CD4-positive, alpha-beta T cell treated with Interleukin-4 for 1 hour (primary cell): ENCODE results near the gene UQCR11.
A peak's percentile ranks its signal among the peaks of the same experiment; 100 is the strongest.

Experiments used
- DNase-seq, 2 donors: peaks; one replicate each; pipeline ENCODE4 v3.0.0-alpha.2; 2020 to 2022

The UQCR11 gene

DNA sequence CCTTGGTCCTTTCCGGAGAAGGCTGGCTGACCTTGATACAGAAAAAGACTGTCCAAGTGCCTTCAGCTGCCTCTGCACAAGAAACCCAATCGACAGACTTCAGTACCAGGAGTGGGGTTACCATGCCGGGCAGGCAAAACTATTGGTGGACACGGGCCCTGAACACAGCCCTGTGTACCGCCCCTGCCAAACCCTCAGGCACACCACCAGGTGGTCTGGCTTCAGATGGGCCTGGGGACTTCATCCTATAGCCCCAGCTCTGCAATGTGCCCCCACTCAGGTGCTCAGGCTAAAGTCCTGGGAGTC, 29.6 kb upstream of the UQCR11 start:
- DNase-seq: no peak

DNA sequence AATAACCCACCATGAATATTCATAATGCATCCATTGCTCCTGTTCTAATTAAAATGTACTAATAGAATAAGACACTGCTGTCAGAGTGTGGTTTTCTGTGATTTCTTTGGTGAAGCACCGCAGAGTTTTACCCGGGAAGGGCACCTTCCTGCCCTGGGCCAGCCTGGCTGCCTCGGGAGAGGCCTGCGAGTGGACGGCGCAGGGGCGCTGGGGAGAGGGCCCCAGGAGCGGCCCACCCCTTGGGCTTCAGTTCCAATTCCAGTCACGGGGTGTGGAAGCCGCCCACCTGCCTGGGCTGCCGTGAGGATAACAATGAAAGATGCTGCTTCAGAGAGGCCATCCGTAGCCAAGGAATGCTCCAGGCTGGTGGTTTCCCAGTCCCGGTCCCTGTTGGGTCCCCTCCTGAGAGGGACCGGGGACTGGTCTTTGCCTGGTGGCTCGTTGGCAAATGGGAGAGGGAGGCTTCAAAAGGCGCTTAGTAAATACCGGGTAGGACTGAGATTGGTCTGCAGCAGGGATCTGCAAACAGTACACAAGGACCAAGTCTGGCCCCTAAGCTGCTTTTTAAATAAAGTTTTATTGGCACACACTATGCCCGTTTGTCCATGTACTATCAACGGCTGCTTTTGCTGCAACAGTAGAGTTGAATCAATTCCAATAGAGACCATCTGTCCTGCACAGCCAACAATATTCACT, 29.1 kb upstream of the UQCR11 start:
- DNase-seq: no peak

DNA sequence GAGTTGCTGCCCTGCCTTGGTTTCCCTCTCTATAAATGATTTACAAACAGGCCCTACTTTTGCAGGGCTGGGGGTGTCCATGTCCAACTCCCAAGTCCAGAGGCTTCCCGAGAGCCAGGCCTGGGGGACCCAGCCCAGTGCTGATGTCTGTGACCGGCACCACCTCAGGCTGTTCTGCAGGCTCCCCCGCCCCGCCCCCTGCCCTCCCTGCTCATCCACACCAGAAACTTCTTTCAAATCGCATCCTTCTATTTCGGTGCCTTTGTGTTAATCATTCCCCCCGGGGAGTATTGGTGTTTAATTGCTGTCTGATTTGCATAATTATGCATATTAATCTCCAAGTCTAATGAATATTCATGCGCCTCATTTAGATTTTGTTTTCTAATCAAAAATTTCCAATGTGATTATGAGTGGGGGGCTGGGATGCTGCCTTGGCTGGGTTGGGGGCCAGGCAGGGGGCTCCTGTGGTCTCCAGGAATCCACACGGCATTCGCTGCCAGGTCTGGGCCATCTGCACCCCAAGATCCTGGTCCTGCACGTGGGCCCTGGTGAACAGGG, 28.1 kb upstream of the UQCR11 start:
- no peak for DNase-seq

DNA sequence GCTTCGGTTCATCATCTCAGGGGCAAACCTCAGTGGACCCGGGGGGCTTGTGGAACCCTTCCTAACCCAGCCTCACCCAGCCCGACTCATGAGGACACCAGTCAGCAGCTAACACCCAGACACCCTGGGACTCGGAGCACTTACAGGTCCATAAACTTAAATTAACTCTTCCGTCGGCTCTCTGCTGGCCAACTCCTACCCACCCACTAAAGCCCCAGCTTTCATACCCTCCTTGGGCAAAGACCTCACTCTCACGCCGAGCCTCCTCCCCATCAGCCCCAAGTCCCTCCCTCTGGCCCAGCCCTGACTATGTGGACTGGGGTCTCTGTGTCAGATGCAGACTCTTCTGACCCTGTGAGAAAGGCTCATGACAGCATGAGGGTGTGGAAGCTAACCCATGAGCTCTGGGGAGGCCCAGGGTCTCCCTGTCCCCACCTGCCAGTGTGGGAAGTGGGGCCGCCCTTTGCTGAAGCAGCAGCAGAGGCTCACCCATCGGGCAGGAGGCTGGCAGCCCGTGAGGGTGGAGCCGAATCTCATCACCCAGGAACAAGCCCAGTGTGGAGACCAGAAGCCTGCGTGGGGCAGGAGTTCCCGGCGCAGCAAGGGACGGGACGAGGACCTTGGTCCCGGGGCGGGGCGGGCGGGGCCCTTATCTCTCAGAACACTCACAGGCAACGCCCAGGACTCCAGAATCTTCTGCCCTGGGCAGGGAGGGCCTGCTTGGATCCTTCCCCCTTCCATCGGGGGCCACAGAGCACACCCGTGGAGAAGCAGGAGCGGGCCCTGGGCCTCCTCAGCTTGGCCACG, 27.4 kb upstream of the UQCR11 start:
- no peak for DNase-seq

DNA sequence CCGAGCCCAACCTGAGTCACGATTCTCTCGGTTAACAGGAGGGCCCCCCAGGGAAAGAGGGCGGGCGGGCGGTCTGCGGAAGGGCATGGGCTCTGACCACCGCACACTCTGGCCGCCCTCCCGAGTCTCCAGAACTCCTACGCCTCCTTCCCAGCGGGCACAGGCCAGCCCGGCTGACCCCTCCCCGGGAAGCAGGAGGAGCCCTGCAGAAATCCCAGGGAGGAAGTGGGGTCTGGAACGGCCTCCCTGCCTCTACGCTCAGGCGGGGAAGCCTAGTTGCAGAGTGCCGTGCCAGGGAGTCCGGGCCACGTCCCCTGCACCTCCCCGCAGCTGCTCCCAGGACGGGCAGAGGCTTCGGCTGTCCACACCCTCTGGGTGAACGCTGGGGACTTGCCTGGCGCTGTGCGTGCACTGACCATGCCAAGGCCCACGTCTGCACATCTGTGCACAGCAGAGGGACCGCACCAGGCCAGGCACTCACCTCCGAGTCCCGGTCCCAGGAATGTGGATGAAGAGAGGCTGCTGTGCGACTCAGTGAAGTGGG, 26.4 kb upstream of the UQCR11 start:
- no peak for DNase-seq

DNA sequence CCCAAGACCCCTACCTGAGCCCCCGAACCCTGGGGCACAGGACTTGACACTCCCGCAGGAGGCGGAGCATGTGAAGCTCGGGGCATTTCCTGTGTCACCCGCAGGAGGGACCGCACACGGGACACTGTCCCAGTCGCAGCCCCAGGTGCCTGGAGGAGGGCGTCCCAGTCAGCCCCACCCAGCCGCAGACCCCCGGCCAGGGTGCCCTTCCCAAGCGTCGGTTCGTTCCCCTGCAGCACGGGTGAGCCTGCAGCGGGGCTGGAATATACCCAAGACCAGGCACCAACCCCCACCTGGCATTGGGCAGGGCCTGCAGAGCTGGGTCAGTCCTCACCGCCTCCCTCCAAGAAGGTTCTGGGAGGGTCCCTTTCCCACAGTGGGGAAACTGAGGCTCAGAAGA, 25.5 kb upstream of the UQCR11 start:
- no peak for DNase-seq

DNA sequence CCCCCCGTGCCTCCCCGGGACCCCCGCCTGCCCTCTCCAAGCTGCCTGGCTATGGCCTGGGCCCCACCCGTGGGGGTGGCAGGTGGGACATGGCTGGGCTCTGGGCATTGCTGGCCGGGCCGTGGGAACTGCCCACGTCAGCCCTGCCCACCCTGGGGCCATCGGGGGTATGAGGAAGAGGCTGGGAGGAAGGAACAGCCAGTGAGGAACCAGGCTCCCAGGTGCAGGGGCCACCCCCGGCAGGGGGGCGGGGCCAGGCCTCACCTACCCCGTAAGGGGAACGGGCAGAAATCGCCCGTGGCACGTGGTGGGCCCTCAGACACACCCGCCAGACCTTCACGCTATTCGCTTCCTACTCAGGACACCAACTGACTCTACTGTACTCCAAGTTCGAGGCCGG, 24.8 kb upstream of the UQCR11 start:
- DNase-seq: no peak

DNA sequence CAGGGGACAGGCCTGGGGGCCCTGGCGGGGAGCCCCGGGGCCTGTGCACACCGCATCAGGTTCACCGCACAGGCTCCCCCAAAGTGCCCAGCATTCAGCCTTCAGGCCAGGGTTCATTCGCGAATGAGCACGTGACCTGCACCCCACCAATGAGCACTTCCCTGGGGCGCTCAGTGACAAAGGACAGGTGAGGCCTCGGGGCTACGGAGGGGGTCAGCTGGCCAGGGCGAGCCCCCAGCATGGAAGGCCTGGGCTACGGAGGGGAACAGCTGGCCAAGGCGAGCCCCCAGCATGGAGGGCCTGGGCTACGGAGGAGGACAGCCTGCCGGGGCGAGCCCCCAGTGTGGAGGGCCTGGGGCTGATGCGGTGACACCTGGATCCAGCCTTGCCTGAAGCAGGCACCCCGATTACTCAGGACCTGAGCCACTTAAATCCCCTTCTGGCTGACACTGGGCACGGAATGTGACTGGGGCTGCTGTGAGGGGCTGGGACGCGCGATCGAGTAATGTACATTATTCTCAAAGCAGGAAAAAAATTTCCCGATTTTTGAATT, 24.1 kb upstream of the UQCR11 start:
- no peak for DNase-seq

DNA sequence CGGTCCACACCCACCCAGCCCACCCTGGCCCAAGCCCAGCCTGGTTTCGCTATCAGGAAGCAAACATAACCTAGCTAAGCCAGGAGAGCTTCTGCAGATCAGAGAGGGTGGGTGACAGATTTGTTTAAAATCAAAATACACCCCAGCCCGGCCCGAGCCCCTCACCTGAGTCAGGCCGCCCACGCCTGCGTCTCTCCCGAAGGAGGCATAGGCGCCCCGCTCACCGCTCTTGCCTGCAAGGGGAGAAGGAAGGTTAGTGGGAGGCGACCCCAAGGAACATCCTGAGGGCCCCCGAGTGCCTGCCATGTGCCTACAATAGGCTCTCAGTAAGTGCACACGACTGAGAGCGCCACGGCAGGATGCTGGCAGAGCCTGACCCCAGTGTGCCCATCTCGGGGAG, 21.9 kb upstream of the UQCR11 start:
- no peak for DNase-seq

DNA sequence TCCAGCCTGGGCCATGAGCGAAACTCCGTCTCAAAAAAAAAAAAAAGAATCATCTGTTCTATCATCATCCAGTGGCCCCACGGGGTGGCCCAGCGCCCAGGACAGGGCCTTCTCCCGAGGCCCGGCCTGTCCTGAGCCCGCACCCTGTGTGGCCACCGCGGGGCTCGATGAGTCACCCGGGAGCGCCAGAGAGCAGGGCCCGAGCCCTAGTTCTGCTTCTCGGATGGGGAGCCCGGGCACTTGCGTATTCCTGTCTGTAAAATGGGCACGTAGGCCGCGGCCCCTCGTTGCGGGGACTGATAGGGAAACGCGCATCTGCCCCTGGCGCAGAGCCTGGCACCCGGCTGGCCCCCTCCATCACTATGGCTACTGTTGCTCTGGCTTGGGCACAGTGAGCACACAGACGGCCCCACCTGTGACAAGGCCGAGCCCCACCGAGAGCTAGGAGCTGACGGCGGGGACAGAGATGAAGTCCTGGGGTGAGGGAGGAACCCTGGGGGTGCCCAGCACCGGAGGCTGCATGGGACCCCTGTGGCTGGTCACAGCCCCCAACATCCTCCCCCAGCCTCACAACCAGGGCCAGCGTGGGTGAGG, 21.3 kb upstream of the UQCR11 start:
- DNase-seq: no peak

DNA sequence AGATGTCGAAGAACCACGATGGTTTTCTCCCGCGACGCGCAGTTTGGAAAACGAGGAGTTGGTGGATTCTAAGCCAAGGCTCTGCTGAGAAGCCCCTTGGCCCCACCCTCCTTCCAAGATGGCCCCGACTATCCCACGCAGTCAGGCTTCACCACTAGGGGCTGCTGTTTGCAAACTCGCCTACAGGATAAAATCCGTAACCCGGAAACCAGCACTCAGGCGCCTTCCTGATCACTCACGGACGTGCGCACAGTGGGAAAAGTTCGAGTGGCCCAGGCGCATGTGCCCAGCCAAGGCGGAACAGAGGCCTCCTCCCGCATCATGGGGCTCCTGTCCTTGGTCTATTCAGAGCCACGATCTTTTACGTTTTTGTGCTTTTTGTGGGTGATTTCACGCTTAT, 19.2 kb upstream of the UQCR11 start:
- DNase-seq: peak; percentile 50 to 57

DNA sequence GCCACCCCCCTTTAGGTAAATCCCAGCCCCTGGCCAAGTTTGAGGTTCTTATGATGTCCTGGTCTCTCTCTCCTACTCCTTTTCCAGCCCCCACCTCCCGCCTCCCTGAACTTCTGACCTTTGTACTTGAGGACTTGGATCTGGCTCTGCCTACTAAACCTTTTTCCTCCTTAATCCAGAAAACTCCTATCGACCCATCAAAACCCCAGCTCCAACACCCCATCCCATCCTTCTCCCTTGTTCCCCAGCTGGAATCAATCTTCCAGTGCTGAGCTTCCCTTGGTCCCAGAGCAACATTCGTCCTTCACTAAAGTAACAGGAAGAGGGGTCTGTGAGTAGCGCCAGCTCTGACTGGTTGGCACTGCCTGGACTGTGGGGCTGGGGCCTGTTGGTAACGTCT, 17.3 kb upstream of the UQCR11 start:
- DNase-seq: no peak

DNA sequence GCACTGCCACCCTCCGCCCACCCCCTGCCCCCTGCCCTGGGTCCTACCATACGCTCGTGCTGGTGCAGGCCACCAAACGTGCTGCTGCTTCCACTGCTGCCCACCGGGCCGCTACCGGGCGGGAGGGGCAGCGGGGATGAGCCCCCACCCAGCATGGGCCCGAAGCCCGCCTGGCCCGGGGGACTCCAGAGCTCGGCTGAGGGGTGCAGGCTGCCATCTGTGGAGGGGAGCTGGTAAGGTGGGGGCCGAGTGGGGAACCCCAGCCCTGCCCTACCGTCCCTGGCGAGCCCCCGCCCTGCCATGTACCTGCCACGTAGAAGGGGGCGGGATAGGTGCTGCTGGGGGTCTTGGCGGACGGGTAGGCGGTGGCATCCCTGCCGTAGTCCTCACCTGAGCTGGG, 16.7 kb upstream of the UQCR11 start:
- no peak for DNase-seq

DNA sequence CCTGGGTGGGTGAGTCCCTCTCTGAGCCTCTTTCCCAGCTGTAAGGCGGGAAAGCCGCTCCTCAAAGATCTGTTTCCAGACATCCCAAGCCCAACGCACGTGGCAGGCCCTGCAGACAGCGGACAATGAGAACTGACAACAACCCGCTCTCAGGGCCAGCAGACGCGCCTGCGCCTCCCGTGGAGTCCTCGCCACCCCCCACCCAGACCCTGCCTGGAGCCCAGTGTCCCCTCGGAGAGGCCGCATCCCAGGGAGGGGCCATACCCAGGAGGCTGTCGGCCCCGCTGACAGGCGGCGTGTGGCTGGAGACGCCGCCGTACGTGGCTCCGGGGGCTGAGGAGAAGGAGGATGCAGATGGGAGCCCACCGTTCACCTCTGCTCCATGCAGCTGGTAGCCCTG, 16.3 kb upstream of the UQCR11 start:
- DNase-seq: no peak

DNA sequence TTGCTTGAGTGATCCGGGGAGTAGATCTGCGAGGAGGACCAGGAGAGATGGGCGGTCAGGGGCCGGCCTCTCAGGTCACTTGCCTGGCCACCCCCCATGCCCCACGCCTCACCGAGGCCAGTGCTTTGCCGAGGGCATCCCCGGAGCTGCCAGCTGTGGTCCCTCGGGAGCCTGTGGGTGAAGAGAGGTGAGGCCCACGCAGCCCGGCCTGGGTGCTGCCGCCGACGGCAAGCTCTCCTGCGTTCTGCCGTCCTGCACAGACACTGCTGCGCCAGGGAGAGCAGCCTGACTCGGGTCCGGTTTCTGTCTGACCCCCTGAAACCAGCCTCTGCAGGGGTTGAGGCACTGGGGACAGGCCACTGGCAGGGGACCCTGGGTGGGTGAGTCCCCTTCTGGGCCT, 15.8 kb upstream of the UQCR11 start:
- no peak for DNase-seq

DNA sequence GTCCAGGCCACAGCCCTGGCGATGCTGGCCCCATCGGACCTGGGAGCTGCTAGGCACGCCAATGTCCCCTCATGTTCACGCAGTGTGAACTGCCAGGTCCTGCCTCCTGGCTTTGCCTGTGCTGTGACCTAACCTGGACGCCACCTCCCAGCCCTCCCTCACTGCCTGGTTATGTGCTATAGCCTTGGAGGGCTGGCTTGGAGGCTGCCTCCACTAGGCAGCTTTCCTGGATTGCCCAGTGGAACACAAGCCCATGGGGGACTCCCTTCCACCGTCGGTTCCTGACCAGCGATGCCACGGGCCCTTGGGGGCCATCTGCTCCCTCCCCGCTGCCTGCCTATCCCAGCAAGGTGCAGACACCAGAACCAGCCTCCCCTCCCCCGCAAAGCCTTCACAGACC, 15.2 kb upstream of the UQCR11 start:
- DNase-seq: no peak

DNA sequence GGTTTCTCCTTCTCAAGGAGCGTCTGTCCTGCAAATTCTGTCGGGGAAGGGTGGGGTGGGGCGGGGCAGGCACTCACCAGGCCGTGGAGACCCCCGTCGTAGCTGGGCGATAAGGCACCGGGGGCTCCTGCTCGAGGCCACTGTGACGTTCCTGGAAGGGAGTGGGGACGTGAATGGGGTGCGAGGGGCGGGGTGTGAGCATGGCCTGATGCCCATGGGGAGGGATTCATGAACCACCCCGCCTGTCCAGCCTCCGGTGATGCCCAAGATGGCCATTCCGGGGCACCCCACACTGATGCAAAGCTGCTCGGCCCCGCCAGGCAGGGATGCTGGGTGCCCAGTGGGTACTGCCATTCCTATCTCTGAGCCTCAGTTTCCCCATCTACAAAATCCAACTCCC, 14.4 kb upstream of the UQCR11 start:
- no peak for DNase-seq

DNA sequence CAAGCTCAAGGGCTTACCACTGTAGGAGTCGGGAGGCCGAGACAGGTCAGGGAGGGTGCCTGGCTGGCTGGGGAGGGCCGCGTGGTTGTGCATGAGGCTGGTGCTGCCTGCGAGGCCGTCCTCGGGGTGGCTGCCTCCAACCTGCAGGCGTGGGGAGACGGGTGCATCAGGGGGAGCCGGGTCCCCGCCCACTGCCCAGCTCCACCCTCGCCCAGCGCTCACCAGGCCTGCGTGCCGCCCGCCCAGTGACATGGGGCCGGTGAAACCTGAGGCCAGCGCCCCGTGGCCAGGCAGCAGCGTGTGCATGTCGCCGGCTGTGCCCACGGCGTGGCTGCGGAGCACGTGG, 13.8 kb upstream of the UQCR11 start:
- no peak for DNase-seq

DNA sequence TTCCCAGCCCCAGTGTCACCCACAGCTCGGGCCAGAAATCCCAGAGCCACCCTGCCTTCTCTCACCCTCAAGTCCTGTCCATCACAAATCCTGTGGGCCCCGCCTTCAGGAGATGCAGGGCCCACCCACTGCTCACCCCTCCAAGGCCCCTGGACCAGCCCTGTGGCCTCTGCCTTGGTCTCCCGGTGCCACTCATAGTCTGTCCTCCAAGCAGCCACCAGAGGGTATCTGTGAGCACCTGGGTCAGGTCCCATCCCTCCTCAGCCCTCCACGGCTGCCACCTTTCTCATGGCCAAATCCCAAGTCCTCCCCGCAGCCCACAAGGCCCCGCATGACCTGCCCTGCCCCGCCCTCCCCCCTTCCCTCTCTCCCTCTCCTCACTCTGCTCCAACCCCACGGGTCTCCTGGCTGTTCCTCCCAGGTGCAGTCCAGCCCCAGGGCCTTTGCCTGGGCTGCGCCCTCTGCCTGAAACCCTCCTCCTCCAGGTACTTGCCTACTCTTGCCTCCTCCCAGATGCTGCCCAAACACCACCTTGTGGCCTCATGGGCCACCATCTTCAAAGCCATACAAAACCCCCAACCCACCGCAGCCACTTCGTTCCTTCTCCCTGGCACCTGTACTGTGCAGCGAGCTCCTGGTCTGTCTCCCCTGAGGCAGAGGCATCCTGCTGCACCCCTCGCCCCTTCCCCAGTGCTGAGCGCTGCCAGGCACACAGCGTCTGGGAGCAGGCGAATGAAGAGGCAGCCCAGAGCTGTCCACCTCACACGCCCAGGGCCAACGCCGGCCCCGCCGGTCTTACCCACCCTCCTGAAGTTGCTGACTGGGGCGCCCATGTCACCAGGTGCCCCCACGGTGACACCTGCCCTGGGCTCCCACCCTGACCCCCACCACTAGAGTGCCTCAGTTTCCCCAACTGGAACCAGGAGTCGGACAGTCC, 13.2 kb upstream of the UQCR11 start:
- DNase-seq: peak in 1 of 2 donors; percentile 37

DNA sequence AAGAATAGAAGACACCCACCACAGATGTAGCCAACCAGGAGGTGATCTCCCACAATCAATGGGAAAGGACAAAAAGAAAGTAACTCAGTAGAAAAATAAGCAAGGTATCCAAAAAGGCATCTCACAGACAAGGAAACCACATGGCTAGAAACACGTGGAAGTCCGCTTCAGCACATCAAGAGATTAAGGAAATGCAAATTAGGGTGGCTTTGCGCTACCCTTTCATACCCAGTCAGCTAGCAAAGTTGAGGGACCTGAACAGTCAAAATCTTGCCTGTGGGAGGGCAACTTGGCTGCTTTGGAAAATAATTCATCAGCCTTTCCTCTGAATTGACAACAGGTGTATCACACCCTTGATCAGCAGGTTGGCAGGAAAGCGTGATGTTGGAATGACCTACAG, 11.6 kb upstream of the UQCR11 start:
- DNase-seq: no peak

DNA sequence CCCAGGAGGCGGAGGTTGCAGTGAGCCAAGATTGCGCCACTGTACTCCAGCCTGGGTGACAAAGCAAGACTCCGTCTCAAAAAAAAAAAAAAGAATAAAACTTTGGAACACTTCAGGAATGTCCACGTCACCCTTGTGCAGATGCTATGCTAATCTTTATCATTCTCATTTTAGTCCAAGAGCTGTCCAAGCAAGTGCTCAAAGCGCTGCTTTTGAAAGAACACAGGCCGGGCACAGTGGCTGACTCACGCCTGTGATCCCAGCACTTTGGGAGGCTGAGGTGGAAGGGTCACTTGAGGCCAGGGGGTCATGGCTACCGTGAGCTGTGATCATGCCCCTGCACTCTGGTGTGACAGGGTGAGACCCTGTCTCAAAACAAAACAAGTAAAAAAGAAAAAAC, 11.1 kb upstream of the UQCR11 start:
- no peak for DNase-seq

DNA sequence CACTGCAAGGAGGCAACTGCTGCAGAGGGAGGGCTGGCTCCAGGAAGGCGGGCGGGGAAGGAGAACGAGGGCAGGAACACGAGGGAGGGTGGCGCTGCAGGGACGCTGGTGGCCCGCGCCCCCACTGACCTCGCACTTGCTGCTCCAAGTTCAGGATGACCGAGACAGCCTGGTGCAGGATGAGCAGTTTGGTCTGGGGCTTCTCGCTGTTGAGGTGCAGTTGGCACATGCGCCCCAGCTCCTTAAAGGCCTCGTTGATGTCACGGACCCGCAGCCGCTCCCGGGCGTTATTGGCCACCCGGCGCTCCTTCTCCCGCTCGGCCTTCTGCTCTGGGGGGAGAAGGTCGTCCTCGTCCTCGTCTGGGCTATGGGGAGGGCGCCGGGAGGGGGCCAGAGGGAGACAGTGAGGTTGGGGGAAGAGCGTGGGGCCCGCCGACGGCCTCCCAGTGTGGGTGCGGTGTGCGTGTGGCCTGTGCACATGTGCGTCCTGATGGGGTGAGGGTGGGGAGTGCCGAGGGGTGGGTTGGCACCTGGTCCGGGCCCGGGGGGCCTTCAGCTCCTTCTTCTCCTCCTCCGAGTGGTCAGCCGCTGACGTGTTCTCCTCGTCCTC, 10.0 kb upstream of the UQCR11 start:
- DNase-seq: no peak
